ENCODE results near the gene PDE9A. TPM values are rescaled to one million over a fixed set of nuclear protein-coding genes. Genes with fewer than 3 reads are reported as not detected.

Gene PDE9A
- total and polyA plus RNA-seq, 4 experiments from 2014 or later, result 2.2 to 9.2 (median 5.3) TPM

DNA sequence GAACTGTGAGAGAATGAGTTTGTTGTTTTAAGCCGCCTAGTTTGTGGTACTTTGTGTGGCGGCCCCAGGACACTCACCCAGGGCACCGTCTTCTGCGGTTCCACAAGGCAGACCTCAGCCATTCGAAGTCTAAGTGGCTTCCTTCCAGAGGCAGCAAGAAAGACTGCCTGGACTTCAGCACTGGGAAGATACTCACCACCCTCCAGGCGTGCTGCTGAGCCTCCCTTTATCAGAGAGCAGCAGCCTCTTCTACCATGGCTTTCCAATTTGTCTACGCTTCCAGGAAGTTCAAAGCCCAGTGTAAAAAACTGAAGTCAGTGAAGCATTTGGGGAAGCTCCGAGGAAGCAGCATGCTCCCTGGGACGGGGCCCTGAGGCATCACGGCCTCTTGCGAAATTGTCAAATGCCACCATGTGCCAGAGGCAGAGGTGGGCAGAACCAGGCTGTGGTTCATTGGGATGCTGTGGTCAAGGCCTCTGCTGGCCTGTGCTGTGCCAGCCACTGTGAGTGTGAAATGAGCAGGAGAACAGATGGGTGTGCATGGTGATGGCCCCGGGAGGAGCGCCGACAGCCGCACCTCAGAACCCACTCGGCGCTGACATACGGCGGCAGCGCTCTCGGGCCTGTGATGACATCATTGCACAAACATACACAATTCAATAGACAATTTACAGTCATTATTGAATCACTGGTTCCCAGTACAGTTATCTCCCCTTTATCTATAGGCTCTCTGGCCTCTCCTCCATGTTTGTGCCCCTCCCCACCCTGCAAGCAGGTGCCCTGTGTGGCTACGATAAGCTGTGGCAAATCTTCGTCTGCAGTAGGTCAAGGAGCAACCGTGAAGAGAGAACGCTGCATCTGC lies 110.4 kb downstream of the PDE9A start:
- no peak overlapping the region for H3K27ac ChIP-seq (ENCODE audit: low read depth, low read length)
- peaks cover 3 to 7% of the 10 kb centered on the region in 2 donors for H3K36me3 Mint-ChIP-seq
- H3K36me3 ChIP-seq (ENCODE audit: insufficient read depth, low read length), result no peaks in the 10 kb centered on the region
- H3K27ac Mint-ChIP-seq, result peak overlapping the region in 1 of 7 donors; percentile 51
- peaks cover 0 to 3% (median 0%) of the 10 kb centered on the region in 4 donors for H3K4me1 Mint-ChIP-seq
- H3K9me3 ChIP-seq (ENCODE audit: control insufficient read depth in 1 of 2, low read length in 2 of 2), result no peaks in the 10 kb centered on the region
- no peak overlapping the region for H3K4me3 Mint-ChIP-seq
- H3K27me3 Mint-ChIP-seq, result no peaks in the 10 kb centered on the region
- no peak for DNase-seq
- H3K4me1 ChIP-seq (ENCODE audit: insufficient read depth, low read length), result no peaks in the 10 kb centered on the region
- POLR2A ChIA-PET (ENCODE audit: partially characterized antibody), result no interaction called here
- peaks cover 0 to 2% (median 0%) of the 10 kb centered on the region in 8 donors for H3K9me3 Mint-ChIP-seq
- no peak overlapping the region for H3K4me3 ChIP-seq (ENCODE audit: low read length in 2 of 2)
- intact Hi-C loops (cut with micrococcal nuclease), result no loop called here
- no peaks in the 10 kb centered on the region for H3K27me3 ChIP-seq (ENCODE audit: insufficient read depth, low read length)
- CTCF ChIA-PET (ENCODE audit: partially characterized antibody), result no interaction called here

DNA sequence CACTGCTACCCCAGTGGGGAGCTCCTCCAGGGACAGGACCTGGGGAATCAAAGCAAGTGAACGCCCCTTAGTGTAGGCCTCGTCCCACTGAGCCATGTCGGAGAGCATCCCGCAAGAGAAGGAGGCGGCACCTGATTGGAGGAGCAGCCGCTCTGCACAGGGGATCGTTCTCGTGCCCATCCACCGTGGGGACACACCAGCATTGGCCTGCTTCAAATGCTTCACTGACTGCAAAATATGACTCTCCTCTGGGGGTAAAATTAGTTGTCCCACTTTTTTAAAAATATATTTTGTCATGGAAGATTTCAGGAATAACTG lies 111.0 kb downstream of the PDE9A start:
- Mint-ChIP-seq H3K4me3 (no peak overlapping the region), H3K36me3 (peaks cover 9 to 12% of the 10 kb centered on the region in 2 donors), H3K27me3 (no peaks in the 10 kb centered on the region), H3K4me1 (peaks cover 0 to 3% (median 0%) of the 10 kb centered on the region in 4 donors), H3K27ac (no peak overlapping the region), H3K9me3 (peaks cover 0 to 2% (median 0%) of the 10 kb centered on the region in 8 donors)
- DNase-seq, result no peak
- H3K27ac ChIP-seq (ENCODE audit: low read depth, low read length), result no peak overlapping the region
- no peak overlapping the region for H3K4me3 ChIP-seq (ENCODE audit: low read length in 2 of 2)
- no peaks in the 10 kb centered on the region for H3K36me3 ChIP-seq (ENCODE audit: insufficient read depth, low read length)
- intact Hi-C loops (cut with micrococcal nuclease), result no loop called here
- H3K4me1 ChIP-seq (ENCODE audit: insufficient read depth, low read length), result no peaks in the 10 kb centered on the region
- CTCF ChIA-PET (ENCODE audit: partially characterized antibody), result no interaction called here
- no peaks in the 10 kb centered on the region for H3K9me3 ChIP-seq (ENCODE audit: control insufficient read depth in 1 of 2, low read length in 2 of 2)
- no peaks in the 10 kb centered on the region for H3K27me3 ChIP-seq (ENCODE audit: insufficient read depth, low read length)
- POLR2A ChIA-PET (ENCODE audit: partially characterized antibody), result no interaction called here

DNA sequence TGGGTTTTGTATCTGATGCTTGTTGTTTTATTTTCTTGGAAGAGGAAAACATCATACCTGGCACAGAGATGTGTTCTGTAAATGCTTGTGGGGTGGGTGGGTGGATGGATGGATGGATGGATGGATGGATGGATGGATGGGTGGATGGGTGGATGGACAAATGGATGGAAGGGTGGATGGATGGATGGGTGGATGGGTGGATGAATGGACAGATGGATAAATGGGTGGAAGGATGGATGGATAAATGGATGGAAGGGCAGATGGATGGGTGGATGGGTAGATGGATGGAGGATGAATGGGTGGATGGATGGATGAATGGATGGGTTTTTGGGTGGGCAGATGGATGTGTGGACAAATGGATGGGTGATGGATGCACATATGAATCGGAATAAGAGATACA lies 111.5 kb downstream of the PDE9A start:
- no peaks in the 10 kb centered on the region for H3K9me3 Mint-ChIP-seq
- ChIA-PET CTCF (ENCODE audit: partially characterized antibody) (no interaction called here), POLR2A (ENCODE audit: partially characterized antibody) (no interaction called here)
- Histone ChIP-seq H3K27me3 (ENCODE audit: insufficient read depth, low read length) (no peaks in the 10 kb centered on the region), H3K4me1 (ENCODE audit: insufficient read depth, low read length) (no peaks in the 10 kb centered on the region), H3K27ac (ENCODE audit: low read depth, low read length) (no peak overlapping the region), H3K4me3 (ENCODE audit: low read length in 2 of 2) (no peak overlapping the region), H3K36me3 (ENCODE audit: insufficient read depth, low read length) (no peaks in the 10 kb centered on the region), H3K9me3 (ENCODE audit: control insufficient read depth in 1 of 2, low read length in 2 of 2) (no peaks in the 10 kb centered on the region)
- no peak overlapping the region for H3K27ac Mint-ChIP-seq
- H3K4me3 Mint-ChIP-seq, result no peak overlapping the region
- no peak for DNase-seq
- H3K4me1 Mint-ChIP-seq, result peaks cover 0 to 1% (median 0%) of the 10 kb centered on the region in 4 donors
- peaks cover 9 to 14% of the 10 kb centered on the region in 2 donors for H3K36me3 Mint-ChIP-seq
- intact Hi-C loops (cut with micrococcal nuclease), result no loop called here
- H3K27me3 Mint-ChIP-seq, result no peaks in the 10 kb centered on the region

DNA sequence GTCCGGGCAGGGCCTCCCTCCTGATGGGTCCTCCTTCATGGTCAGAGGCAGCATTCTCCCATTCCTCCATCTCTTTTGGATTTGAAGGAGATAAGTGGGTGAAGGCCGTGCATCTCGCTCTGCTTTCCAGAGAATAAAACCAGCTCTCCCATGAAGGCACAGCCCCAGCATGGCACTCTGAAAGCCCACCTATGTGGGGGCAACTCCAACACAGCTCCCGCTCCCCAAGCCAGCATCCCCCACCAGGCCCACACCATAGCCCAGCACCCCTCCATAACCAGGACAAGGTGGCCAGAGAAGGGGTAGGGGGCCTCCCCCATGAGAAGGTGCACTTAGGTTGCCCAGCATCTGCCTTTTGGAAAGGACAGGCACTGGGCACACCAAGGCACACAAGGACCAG lies 112.2 kb downstream of the PDE9A start:
- Mint-ChIP-seq H3K36me3 (peaks cover 9 to 14% of the 10 kb centered on the region in 2 donors), H3K9me3 (no peaks in the 10 kb centered on the region), H3K27me3 (no peaks in the 10 kb centered on the region), H3K4me3 (no peak overlapping the region), H3K4me1 (peaks cover 0 to 1% (median 0%) of the 10 kb centered on the region in 4 donors), H3K27ac (peak overlapping the region in 1 of 7 donors; percentile 43)
- DNase-seq, result no peak
- ChIA-PET CTCF (ENCODE audit: partially characterized antibody) (no interaction called here), POLR2A (ENCODE audit: partially characterized antibody) (no interaction called here)
- Histone ChIP-seq H3K9me3 (ENCODE audit: control insufficient read depth in 1 of 2, low read length in 2 of 2) (no peaks in the 10 kb centered on the region), H3K4me1 (ENCODE audit: insufficient read depth, low read length) (no peaks in the 10 kb centered on the region), H3K36me3 (ENCODE audit: insufficient read depth, low read length) (no peaks in the 10 kb centered on the region), H3K27me3 (ENCODE audit: insufficient read depth, low read length) (no peaks in the 10 kb centered on the region), H3K4me3 (ENCODE audit: low read length in 2 of 2) (no peak overlapping the region), H3K27ac (ENCODE audit: low read depth, low read length) (no peak overlapping the region)
- intact Hi-C loops (cut with micrococcal nuclease), result no loop called here

DNA sequence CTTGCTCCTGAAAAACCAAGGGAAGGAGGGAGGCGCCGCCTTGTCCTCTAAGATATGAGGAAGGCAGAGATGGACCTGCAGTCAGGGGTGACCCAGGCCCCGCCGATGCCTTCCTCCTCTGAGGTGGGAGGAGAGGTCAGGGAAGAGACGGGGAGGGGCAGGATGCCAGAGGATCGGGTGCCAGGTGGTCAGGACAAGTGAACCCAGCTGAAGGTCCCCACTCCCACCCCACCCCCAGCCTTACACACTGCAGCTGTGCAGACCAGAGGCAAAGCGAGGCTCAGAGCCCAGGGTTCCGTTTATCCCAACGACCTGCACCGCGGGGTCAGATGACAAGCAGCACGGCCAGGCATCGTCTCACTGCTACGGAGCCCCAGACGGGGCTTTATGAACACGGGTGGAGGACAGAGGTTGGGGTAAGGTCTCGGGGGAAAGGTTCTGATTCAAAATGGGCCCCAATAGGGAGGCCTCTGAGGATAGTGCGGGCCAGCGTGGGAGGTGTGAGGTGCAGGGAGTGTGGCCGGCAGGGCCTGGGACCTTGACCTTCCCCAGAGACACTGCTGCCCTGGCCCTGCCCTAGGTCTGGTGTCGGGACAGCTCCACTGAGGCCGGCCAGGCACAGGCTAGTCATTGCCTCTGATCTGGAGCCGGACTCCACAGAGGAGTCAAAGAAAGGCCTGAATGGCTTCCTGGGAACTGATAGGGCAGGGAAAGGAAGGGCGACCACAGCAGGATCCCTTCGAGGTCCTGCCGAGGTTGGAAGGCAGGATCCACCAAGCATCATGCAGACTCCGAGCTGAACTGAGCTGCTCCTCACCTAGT lies 113.5 kb downstream of the PDE9A start:
- CTCF ChIA-PET (ENCODE audit: partially characterized antibody), result interaction anchor here (0.6 kb wide), 1 partner anchor 173 kb away, joined by 4 read pairs; no protein-coding TSS in a partner anchor
- H3K36me3 Mint-ChIP-seq, result peaks cover 9 to 17% of the 10 kb centered on the region in 2 donors

DNA sequence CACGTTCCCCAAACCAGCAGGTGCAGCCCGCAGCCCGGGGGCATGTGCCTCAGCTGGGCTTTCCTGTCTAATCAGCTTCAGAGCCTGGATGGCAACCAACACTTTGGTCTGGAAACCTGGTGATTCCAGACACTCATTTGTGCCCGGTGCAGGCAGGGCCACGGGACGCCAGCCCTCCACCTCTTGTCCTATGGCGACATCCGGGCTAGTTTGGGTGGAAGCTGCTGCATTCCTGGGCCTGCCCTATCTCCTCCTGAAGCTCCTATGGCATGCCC lies 114.1 kb downstream of the PDE9A start:
- Mint-ChIP-seq H3K27me3 (no peaks in the 10 kb centered on the region), H3K4me3 (no peak overlapping the region), H3K36me3 (peaks cover 13 to 19% of the 10 kb centered on the region in 2 donors), H3K9me3 (no peaks in the 10 kb centered on the region), H3K27ac (no peak overlapping the region), H3K4me1 (peaks cover 0 to 1% (median under 1%) of the 10 kb centered on the region in 4 donors)
- Histone ChIP-seq H3K27me3 (ENCODE audit: insufficient read depth, low read length) (no peaks in the 10 kb centered on the region), H3K4me3 (ENCODE audit: low read length in 2 of 2) (no peak overlapping the region), H3K36me3 (ENCODE audit: insufficient read depth, low read length) (no peaks in the 10 kb centered on the region), H3K4me1 (ENCODE audit: insufficient read depth, low read length) (no peaks in the 10 kb centered on the region), H3K27ac (ENCODE audit: low read depth, low read length) (no peak overlapping the region), H3K9me3 (ENCODE audit: control insufficient read depth in 1 of 2, low read length in 2 of 2) (no peaks in the 10 kb centered on the region)
- no peak for DNase-seq
- intact Hi-C loops (cut with micrococcal nuclease), result no loop called here
- POLR2A ChIA-PET (ENCODE audit: partially characterized antibody), result interaction anchor here (1.5 kb wide), 1 partner anchor 83 kb away, joined by 3 read pairs; no protein-coding TSS in a partner anchor
- CTCF ChIA-PET (ENCODE audit: partially characterized antibody), result interaction anchor here (0.6 kb wide), 1 partner anchor 174 kb away, joined by 4 read pairs; no protein-coding TSS in a partner anchor

More for the DNA sequence above, 113.5 kb downstream of the PDE9A start:
- intact Hi-C loops (cut with micrococcal nuclease), result no loop called here
- no peaks in the 10 kb centered on the region for H3K36me3 ChIP-seq (ENCODE audit: insufficient read depth, low read length)
- no peaks in the 10 kb centered on the region for H3K27me3 ChIP-seq (ENCODE audit: insufficient read depth, low read length)
- H3K4me3 ChIP-seq (ENCODE audit: low read length in 2 of 2), result no peak overlapping the region
- POLR2A ChIA-PET (ENCODE audit: partially characterized antibody), result interaction anchor here (1.5 kb wide), 1 partner anchor 83 kb away, joined by 3 read pairs; no protein-coding TSS in a partner anchor
- Mint-ChIP-seq H3K27me3 (no peaks in the 10 kb centered on the region), H3K4me3 (no peak overlapping the region), H3K4me1 (peaks cover 0 to 1% (median 0%) of the 10 kb centered on the region in 4 donors), H3K9me3 (no peaks in the 10 kb centered on the region), H3K27ac (peak overlapping the region in 2 of 7 donors; percentile 1 to 48)
- H3K27ac ChIP-seq (ENCODE audit: low read depth, low read length), result no peak overlapping the region
- H3K9me3 ChIP-seq (ENCODE audit: control insufficient read depth in 1 of 2, low read length in 2 of 2), result no peaks in the 10 kb centered on the region
- H3K4me1 ChIP-seq (ENCODE audit: insufficient read depth, low read length), result no peaks in the 10 kb centered on the region
- DNase-seq, result no peak
